ACHN (cell line): ENCODE results near the gene ISX.

Source experiments
- DNase-seq: peaks from one replicate; pipeline ENCODE4 v3.0.0-alpha.2; 2015
- in situ Hi-C: cut with HindIII; loops from 2 replicates; pipeline ENCODE4 v1.10.0; 2017; ENCODE audit warnings: low sequenced_read_pairs, low pct_ligation_motif_present, low pct_unique_long_range_greater_than_20kb

ISX gene

DNA sequence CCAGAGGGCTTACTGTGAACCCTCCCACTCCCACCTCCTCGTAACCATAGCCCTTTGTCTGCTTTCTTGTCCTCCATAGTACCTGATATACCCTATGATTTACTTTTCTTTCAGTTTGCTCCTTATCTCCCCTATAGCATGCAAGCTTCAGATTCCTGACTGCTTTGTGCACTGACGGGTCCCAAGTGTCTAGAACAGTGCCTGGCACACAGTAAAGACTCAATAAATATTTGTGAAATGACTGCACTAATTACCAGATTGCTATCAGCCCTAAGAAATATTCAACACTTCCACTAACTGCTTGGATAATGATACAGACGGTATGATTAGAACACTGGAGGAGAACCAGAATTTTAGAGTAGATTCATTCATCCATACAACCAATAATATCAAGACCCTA lies 33.0 kb downstream of the ISX start:
- DNase-seq: no peak
- in situ Hi-C loops: no loop called here

GRCh38 chr22:35099883-35100282 lies 33.9 kb downstream of the ISX start:
- in situ Hi-C loops: no loop called here
- no peak for DNase-seq

- in situ Hi-C loops: no loop called here
- peak; percentile 74 for DNase-seq
Observed at GRCh38 chr22:35102663-35103062, 36.7 kb downstream of the ISX start.

GRCh38 chr22:35103761-35104160 lies 37.8 kb downstream of the ISX start:
- in situ Hi-C loops: no loop called here
- DNase-seq: no peak

GRCh38 chr22:35104491-35104890 lies 38.5 kb downstream of the ISX start:
- in situ Hi-C loops: no loop called here
- DNase-seq: no peak

DNA sequence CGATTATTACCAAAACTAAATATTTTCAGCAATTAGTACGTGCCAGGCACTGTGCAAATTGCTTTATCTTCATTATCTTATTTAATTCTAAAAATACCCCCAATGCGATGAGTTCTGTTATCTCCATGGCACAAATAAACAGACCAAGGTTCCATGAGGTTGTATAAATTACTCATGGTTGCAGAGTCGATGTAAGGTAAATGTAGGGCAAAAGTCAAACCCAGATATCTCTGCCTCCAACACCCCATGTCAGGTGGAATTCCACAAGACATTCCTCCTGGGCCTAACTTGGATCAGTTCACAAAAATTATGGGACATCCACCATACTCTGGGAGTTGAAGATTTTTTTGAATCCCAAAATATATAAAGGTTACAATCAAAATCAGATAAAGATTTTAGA lies 43.7 kb downstream of the ISX start:
- no peak for DNase-seq
- in situ Hi-C loops: no loop called here

DNA sequence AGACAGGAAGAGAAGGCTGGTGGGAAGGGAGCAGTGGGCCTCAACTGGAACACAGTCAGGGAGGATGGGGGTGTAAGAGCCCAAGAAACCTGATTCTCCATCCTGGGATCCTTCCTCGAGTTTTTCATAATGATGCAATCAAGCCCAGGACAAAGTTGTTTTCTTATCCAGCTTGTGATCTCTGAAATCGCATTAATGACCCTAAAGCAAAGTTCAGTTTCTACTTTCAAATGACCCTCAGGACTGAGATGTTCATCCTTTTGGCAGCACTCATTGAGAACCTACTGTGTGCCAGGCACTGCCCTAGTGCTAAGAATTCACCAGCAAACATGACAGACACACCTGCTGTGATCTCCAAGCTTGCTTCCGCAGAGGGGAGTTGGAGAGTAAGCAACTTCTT lies 45.3 kb downstream of the ISX start:
- no peak for DNase-seq
- in situ Hi-C loops: no loop called here

- no peak for DNase-seq
- in situ Hi-C loops: no loop called here
Observed at GRCh38 chr22:35113341-35113740, 47.4 kb downstream of the ISX start.

GRCh38 chr22:35114131-35114980 lies 48.4 kb downstream of the ISX start:
- DNase-seq: no peak
- in situ Hi-C loops: no loop called here

GRCh38 chr22:35115515-35115914 lies 49.6 kb downstream of the ISX start:
- in situ Hi-C loops: no loop called here
- DNase-seq: no peak

- in situ Hi-C loops: no loop called here
- DNase-seq: no peak
Observed at GRCh38 chr22:35116269-35116668, 50.3 kb downstream of the ISX start.

GRCh38 chr22:35116817-35117216 lies 50.9 kb downstream of the ISX start:
- in situ Hi-C loops: no loop called here
- no peak for DNase-seq

DNA sequence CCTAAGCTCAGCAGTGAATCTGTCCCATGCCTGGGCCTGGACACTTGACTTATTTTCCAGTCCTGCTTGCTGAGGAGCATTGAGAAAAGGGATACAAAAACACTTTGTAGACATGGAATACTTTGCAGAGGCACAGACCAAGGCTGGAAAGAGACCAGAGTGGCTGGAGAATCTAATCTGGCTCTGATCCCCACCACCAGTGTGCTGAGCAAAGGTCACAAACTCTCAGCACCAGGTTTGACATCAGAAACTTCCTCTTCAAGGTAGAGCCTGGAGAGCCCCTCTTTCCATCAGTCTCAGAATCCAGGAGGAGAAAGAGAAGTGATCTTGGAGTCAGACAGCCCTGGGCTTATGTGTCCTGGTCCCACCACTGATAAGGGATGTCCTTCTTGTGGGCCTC lies 53.5 kb downstream of the ISX start:
- in situ Hi-C loops: no loop called here

DNA sequence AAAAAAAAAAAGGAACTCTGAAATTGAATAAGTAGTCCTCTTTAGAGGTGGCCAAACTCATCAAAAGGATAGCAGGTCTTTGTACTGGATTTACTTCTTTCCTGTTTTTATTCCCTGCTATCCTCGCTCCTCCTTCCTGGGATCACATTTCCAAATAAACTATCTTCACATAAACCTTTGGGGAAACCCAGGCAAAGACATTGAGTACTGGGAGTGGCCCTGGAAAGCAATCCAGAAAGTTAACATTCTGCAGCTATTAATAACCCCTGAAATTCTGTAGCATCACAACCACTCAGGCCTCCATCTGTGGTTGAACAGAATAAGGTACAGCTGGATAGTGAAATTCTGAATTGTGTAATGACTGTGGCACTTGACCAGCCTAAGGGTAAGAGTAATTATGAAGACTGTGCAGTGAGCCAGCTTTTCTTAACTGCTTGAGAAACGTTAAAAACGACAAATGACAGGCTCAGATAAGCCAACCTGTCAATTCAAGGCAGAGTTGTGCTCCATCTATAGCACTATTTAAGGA lies 58.8 kb downstream of the ISX start:
- no peak for DNase-seq
- in situ Hi-C loops: no loop called here

More for the DNA sequence above, 53.5 kb downstream of the ISX start:
- no peak for DNase-seq

DNA sequence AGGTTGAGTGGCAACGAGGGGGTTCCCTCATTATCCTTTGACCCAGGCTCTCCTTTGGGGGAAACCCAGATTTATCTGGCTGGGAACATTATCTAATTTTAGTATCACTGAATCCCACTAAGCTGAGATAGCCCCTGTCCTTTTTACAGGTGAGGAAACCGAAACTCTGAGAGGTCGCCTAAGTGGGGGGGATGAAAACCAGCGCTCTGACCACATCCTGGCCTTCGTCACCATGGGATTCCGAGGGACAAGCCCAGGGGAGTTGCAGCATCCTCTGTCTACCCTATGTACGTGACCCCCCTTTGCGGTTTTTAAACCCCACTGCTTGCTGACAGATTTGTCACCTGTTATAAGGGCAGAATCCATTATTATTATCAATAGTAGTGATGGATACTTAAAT lies 61.0 kb downstream of the ISX start:
- in situ Hi-C loops: no loop called here

GRCh38 chr22:35128637-35129036 lies 62.7 kb downstream of the ISX start:
- in situ Hi-C loops: no loop called here

More for the DNA sequence above, 61.0 kb downstream of the ISX start:
- no peak for DNase-seq

DNA sequence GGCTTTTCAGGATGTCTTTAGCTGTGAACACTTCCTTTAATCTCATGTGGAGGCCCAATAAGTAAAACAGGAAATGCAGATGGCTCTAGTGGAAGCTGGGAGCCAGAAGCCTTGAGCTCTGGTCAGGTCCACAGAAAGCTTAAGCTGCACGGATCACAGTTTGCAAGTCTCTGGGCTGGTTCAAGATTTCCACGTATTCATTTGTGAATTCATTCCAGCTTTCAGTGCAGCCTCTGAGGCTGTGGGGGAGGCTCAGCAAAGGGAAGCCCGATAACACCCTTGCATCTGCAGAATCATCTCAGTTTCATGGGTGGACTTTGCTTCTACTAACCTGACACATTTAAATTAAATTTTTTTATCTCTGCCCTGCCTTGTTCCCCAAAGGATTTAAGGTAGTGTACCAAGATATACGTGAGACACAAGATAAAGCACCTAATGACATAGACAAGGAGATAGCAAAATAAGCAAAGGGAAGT lies 65.6 kb downstream of the ISX start:
- DNase-seq: no peak
- in situ Hi-C loops: no loop called here

More at GRCh38 chr22:35128637-35129036, 62.7 kb downstream of the ISX start:
- no peak for DNase-seq

DNA sequence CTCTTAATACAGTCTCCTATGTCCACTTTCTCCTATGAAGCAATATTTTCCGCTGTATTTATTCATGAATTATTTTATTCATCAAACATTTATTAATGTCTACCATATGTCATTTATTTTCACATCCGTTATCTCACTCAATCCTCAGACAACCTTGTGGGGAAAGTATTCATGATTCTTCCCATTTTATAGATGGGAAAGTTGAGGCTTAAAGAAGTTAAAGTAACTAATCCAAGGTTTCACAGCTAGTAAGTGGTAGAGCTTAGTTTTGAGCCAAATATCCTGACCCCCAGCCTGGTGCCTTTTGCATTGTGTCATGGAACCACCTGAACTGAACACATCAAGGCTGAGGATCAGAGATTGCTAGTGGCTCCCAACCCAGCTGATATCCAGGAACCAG lies 66.6 kb downstream of the ISX start:
- in situ Hi-C loops: no loop called here
- DNase-seq: no peak

- in situ Hi-C loops: no loop called here
- DNase-seq: no peak
Observed at GRCh38 chr22:35133702-35134380, 67.9 kb downstream of the ISX start.

DNA sequence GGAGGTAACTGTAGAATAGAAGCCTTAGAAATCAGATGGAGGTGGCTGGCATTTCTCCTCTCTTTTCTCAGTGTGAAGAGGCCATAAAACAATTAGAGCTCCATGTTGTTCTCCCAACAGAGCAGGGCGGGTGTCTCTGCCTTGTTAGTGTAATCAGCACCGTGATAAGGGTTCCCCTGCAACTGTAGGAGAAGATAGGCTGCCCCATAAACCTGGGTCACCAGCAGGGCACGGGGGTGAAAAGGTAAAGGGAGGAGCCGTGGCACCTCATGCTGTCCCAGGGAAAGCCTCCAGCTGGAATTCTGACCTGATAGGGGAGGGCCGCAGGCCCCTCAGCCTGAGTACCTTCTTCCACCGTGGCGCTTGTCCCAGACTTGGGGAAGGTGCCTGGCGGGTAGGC lies 68.7 kb downstream of the ISX start:
- in situ Hi-C loops: no loop called here
- DNase-seq: no peak
